GM21528 (cell line): Measurements from ENCODE around the gene GNMT.

Source experiments
- ATAC-seq: cut with Tn5 transposase; IDR thresholded peaks from one replicate; pipeline ENCODE4 v1.9.1; 2021; ENCODE audit warnings: mild to moderate bottlenecking, moderate library complexity; ENCODE audit not compliant: unreplicated experiment, low FRiP score

Gene GNMT

DNA sequence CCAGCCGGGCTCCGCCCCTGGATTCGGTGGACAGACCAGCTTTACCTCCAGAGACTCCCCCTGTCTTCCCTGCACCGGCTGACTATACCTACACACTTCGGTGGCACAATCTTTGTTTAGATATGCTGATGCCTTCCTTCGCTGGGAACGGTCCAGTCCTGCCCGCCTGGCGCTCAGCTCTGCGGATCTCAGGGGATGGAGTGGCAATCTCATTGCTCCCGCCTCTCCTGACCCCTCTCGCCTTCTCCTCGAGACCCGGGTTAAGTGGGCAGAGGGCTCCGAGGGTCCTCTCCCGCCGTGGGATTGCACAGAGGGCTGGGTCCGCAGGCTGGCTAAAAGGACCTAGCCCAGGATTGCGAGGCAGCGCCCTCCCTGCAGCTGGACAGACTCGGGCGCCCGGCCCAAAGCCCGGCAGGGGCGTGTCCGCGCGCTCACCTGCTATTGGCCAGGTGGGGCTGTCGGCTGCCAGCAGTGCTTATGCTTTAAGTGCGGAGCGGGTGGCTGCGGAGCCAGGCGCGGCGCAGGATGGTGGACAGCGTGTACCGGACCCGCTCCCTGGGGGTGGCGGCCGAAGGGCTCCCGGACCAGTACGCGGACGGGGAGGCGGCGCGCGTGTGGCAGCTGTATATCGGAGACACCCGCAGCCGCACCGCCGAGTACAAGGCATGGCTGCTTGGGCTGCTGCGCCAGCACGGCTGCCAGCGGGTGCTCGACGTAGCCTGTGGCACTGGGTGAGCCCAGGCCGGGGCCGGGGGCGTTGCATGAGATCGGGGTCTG lies at the start of gene GNMT:
GNMT (plus strand) TSS at position 512 of the 777 bp plus-strand sequence; CDS start at position 526, 14 bp downstream.
- ATAC-seq, result no peak

DNA sequence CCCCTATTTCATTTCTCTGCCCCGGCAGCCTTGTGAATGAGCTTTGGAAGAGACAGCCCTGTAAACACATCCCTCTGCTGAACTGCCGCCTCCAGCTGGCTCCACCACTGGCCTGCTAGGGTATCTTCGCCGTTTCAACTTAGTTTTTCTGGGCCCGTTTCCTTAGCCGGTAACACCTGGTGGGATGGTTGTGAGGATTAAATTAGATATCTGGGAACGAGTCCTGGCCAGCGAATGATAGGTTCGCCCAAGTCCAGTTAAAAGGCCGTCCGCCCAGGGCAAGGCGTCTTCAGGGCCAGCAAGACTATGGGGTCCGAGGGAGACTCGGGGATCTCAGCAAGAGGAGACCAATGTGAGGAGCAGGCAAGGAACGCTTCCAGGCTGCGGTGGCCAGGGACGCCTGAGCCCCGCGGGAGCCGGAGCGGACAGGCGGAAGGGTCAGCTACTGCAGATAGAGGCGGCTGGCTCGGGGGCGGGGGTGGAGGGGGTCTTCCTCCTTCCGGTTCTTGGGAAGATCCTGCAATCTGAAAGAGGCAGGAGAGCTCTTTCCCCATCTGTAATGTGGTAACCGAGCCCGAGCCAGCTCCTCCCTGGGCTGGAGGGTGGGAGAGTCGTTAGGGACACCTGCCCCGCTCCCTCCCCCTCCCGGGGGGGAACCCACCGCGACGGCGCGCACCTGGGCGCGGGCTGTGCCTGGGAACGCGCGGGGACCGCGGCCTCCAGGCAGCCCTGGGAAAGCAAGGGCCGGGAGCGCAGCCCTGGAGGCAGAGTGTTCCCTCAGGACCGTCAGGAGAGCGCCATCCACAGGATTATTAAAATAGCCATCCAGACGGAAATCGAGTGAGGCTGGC lies 49.2 kb upstream of the GNMT start:
- no peak for ATAC-seq

DNA sequence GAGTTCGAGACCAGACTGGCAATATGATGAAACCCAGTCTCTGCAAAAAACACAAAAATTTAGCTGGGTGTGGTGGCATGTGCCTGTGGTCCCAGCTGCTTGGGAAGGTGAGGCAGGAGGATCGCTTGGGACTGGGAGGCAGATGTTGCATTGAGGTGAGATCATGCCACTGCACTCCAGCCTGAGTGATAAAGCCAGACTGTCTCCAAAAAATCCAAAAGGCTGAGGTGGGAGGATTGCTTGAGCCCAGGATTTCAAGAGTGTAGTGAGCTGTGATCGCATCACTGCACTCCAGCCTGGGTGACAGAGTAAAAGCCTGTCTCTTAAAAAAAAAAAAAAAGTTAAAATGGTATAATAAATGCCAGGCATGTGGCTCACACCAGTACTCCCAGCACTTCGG lies 46.0 kb upstream of the GNMT start:
- no peak for ATAC-seq

DNA sequence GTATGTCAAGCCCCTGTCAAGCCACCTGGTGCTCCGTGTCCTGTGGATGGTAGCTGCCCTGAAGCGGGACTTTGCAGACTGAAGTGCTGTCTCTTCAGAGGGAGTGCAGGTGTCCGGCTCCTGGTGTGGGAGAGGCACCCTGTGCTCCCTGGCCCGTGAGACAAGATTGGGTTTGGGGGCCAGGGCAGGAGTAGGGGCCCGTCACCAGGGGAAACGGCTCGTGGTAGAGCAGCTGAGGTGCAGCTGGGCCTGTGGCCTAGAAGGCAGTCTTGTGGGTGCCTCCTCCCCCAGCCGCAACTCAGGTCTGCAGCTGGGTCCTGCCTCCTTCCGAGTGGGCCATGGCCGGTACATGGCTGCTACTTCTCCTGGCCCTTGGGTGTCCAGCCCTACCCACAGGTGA lies 44.8 kb upstream of the GNMT start, which contains the start of gene PTCRA:
PTCRA (plus strand) TSS at position 322 of the 400 bp plus-strand sequence; CDS start at position 339, 17 bp downstream.
- ATAC-seq, result no peak

DNA sequence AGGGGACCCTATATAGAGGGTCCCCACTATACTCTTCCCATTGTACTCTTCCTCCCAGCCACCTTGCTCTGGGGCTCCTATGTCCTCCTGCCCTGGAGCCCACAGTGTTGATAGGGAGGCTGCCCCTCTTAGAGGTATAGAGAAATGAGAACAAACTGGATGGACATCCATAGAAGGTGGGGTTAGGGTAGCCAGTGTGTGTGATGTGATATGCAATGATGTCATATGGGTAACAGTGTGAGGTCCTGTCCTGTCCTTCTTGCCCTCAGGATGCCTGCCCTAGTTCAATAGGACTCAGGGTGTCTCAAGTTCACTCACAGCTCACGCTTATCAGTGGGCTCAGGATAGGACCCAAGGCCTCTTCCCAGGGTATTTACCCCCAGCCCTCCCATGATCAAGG lies 44.3 kb upstream of the GNMT start:
- ATAC-seq, result no peak

DNA sequence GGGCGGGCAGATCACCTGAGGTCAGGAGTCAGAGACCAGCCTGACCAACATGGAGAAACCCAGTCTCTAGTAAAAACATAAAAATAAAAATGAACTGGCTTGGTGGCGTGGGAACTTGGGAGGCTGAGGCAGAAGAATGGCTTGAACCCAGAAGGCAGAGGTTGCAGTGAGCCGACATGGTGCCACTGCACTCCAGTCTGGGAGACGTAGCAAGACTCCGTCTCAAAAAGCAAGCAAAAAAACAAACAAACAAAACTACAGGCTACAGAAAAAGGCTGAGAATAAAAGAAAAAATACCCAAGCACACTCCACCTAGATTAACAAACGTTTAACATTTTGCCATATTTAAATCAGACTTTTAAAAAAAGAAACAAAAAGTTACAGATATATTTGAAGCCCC lies 38.8 kb upstream of the GNMT start:
- ATAC-seq, result no peak

DNA sequence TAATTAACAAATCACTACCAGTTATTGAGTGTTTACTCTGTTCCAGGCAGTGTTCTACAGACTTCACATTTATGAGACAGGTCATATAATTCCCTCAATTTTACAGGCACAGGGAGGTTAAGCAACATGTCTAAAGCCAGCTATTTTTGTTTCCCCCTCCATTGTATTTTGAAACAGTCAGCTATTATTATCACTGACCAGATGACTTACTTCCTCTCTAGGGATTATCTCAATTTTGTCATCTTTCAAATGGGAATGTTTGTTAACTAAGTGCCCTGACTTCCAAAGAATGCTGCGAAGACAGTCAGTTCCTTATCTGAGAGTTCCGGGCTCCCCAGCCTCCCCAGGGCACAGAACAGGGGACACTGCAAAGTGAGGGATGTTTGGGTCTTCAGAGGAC lies 36.9 kb upstream of the GNMT start:
- ATAC-seq, result no peak

DNA sequence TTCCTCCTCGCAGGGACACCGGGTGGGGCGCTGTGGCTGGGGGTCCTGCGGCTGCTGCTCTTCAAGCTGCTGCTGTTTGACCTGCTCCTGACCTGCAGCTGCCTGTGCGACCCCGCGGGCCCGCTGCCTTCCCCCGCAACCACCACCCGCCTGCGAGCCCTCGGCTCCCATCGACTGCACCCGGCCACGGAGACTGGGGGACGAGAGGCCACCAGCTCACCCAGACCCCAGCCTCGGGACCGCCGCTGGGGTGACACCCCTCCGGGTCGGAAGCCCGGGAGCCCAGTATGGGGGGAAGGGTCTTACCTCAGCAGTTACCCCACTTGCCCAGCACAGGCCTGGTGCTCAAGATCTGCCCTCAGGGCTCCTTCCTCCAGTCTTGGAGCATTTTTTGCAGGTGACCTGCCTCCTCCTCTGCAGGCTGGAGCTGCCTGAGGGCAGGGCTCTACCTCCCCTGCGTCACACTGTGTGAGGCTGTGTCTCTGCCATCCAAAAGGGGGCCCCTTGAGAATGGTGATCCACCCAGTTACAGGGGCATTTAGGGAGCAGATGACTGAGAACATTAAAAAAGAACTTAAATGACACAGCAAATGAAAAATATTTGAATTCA lies 35.2 kb upstream of the GNMT start:
- no peak for ATAC-seq

DNA sequence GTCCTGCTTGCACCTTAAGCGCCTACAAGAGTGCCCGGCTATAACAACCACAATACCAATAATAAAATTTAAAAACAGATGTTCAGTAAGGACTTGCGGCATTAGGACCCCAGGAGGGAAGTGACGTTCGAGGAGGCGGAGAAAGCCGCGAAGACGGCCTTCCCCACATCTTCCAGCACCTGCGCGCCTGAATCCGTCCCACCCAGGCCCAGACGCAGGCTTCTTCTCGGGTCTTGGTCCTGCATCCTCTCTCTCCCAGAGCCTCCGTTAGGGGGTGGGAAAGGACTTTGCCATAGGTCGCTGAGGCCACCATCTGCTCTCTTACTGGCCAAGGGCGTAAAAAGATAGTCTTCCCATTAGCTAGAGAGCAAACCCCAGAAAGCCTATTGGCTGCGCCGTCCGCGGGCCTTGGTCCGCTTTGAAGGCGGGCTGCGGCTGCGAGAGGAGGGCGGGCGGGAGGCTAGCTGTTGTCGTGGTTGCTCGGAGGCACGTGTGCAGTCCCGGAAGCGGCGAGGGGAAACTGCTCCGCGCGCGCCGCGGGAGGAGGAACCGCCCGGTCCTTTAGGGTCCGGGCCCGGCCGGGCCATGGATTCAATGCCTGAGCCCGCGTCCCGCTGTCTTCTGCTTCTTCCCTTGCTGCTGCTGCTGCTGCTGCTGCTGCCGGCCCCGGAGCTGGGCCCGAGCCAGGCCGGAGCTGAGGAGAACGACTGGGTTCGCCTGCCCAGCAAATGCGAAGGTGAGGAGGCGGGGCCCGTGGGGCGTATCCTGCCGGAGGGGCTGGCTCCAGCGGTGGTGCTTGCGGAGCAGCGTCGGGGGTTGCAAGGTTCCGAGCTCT lies 31.4 kb upstream of the GNMT start, which contains the start of gene CNPY3:
CNPY3 (plus strand) TSS at position 495 of the 835 bp plus-strand sequence; CDS start at position 586, 91 bp downstream.
- peak; percentile 68 for ATAC-seq

DNA sequence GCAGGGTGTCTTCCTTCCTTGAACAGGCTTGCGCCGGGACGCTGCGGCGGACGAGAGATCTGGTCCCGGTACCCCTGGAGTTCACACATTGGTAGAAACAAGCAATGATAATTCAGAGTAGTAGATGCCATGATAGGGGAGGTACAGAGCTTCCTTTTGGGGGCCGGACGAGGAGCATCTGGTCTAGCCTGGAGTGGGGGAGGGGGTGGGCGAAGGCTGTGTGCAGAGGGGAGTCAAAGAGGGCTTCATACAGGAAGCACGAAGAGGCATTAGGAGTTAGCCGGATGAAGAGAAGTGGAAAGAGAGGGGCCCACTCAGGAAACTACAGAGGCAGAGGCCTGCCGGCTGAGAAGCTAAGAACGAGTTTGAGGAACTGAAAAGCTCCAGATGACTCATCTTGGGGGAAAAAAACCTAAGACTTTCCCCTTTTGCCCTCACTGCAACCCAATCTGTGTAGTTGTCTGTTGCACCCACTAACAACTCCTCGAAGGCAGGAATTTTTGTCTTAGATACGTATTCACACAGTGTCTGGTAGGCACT lies 30.7 kb upstream of the GNMT start:
- peak; percentile 56 for ATAC-seq

DNA sequence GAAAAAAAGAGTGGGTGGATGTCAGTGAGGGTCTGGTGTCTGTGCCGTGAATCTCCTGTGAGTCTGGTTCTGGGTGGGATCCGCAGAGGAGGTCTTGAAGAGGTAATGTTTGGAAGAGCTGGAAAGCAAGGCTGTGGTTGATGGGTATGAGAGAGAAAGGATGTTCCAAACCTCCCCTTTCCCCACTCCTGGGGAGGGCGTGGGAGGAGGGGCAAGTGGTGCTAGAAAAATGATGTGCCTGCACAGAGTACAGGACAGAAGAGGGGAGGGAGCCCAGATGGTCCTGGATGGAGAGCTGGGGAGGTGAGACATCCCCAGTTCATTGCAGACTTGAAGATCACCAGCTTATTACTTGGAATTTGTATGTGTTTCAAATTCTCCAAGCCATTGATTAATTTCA lies 28.1 kb upstream of the GNMT start:
- ATAC-seq, result no peak

DNA sequence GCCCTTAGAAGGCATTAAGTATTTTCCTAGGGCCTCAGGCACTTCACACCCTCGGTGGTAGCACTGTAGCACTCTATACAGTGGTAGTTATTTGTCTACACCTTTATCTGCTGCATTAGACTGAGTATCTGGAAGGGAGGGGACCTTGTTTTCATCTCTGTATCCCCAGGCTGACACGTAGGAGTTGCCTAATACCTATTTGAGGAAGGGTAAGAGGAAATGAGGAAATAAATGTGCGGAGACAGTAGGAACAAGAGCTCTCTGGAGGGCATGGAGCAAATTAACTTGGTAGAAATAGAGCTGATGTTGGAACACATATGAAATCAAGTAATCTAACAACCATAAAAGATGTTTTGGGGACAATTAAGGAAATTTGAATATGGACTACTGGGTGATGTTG lies 27.3 kb upstream of the GNMT start:
- no peak for ATAC-seq

DNA sequence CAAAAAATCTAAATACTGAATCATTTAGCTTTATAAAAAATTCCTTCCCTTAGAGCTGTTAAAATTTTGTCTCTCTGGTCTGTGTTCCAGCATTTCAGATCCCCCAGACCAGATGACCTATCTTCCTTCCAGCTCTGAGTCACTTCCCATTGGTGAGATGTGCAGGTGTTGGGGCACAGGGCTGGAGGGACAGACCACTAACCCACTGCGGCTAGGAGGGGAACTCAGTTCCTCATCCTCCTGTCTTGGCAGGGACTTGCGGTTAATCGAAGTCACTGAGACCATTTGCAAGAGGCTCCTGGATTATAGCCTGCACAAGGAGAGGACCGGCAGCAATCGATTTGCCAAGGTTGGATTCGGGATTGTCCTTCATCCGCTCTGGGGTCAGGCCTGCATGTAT lies 25.2 kb upstream of the GNMT start:
- no peak for ATAC-seq

DNA sequence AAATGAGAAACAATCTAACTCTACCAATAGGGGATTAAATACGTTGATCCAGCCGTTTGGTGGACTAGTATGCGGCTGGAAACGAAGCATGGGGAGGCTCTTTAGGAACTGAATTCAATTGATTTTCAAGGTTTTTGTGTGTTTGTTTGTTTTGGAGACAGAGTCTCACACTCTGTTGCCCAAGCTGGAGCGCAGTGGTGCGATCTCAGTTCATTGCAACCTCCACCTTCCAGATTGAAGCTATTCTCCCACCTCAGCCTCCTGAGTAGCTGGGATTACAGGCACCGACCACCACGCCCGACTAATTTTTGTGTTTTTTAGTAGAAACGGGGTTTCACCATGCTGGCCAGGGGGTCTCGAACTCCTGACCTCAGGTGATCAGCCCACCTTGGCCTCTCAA lies 24.2 kb upstream of the GNMT start:
- ATAC-seq, result no peak

DNA sequence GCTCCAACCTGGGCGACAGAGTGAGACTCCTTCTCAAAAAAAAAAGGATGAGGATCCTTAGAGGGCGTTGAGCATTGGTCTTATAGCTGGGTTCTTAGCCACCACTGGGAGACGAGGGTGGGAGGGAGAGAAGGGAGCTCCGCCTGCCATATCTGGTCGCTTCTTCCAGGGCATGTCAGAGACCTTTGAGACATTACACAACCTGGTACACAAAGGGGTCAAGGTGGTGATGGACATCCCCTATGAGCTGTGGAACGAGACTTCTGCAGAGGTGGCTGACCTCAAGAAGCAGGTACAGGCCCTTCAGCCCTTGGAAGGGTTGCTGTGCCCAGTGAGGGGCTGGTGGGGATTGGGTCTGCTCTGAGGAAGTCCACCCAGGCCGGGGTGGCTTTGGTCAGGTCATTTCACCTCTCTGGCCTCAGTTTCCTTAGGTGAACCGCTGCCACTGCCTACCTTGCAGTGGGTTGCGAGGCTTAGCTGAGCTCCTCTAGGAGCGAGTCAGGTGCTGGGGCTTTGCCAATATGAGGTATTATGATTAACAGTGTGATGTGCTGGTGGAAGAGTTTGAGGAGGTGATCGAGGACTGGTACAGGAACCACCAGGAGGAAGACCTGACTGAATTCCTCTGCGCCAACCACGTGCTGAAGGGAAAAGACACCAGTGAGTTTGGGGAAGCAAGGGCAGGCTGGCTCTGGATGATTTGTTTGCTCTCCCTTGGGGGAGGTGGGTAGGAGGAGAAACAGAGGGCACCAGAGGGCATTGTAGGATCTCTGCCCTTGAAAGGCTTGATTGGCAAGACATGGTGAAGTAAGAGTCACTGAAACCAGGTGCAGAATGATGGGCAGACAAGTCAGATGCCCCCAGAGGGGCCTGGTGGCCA lies 22.8 kb upstream of the GNMT start:
- ATAC-seq, result no peak

DNA sequence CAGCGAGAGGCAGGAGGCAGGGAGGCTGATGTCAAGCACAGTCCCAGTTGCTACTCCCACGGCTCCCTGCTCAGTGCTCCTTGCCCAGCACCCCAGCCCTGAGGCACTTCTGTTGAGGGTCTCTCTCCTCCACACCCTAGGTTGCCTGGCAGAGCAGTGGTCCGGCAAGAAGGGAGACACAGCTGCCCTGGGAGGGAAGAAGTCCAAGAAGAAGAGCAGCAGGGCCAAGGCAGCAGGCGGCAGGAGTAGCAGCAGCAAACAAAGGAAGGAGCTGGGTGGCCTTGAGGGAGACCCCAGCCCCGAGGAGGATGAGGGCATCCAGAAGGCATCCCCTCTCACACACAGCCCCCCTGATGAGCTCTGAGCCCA lies 22.1 kb upstream of the GNMT start:
- no peak for ATAC-seq

DNA sequence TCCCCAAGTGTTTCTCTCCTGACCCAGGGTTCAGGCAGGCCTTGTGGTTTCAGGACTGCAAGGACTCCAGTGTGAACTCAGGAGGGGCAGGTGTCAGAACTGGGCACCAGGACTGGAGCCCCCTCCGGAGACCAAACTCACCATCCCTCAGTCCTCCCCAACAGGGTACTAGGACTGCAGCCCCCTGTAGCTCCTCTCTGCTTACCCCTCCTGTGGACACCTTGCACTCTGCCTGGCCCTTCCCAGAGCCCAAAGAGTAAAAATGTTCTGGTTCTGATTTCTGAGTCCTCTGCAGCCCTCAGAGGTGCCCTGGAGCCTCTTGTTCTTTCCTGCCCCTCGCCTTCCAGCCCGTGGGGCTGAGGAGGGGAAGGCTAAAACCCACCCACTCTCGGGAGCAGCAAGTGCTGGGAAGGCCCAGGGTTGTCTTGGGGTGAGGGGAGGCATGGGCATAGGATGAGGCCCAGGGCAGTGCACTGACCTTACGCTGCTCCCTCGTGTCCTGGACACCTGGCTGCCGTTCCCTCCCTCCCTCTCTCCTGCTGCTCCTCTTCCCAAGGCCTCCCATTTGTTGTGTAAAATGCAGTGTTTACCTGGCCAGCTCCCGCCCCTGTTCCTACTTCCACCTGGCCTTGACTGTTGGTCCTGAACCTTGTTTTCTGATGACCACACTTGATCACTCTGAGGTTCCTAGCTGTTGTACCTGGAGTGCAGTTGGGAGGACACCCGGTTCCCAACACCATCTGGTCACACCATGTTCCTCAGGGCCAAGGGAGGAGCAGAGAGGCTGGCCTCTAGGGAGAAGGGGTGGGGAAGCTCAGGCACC lies 21.4 kb upstream of the GNMT start:
- no peak for ATAC-seq

DNA sequence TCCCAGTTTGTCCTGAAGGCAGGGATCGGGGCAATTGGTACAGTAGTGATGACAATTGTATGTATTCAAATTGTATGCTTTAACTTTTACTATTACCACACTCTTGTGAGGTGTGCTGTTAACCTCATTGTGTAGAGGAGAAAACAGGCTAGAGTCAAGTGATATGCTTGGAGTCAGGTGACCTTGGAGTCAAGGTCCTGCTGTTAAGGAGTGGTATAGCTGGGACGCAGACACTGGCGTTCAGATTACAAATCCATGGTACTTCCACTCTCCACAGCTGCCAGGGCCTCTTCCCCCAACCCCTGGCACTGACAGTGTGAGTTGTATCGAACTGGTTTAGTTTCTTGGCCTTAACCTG lies 20.8 kb upstream of the GNMT start:
- no peak for ATAC-seq
